MM.1S (cell line): ENCODE data around the gene CLINT1.

ENCODE experiments used
- DNase-seq: peaks from one replicate; pipeline ENCODE4 v3.0.0-alpha.2; 2015
- H2AFZ ChIP-seq: fragments of 300-600 bp; sonication (generic); 2 replicates; pipeline ENCODE4 v1.6.0; 2016; ENCODE audit warnings: antibody characterized with exemption, low read length
- H3F3A ChIP-seq: fragments of 300-600 bp; sonication (generic); 2 replicates; pipeline ENCODE4 v1.6.1; 2016; ENCODE audit warnings: mild to moderate bottlenecking, antibody characterized with exemption, low read length, moderate library complexity, mixed read lengths; ENCODE audit not compliant: insufficient read depth
- H3K27ac ChIP-seq: fragments of 300-600 bp; sonication (generic); 2 replicates; pipeline ENCODE4 v1.5.1; 2016; ENCODE audit warnings: mild to moderate bottlenecking, low read length
- H3K27me3 ChIP-seq: fragments of 300-600 bp; sonication (generic); replicated peaks from 2 replicates; pipeline ENCODE4 v1.6.0; 2016; ENCODE audit warnings: low read length; ENCODE audit not compliant: insufficient read depth
- H3K36me3 ChIP-seq: fragments of 300-600 bp; sonication (generic); replicated peaks from 2 replicates; pipeline ENCODE4 v1.6.1; 2016; ENCODE audit warnings: mild to moderate bottlenecking, low read length, mixed read lengths; ENCODE audit not compliant: insufficient read depth
- H3K4me1 ChIP-seq: fragments of 300-600 bp; sonication (generic); 2 replicates; pipeline ENCODE4 v1.6.1; 2016; ENCODE audit warnings: low read length, mixed read lengths
- H3K4me2 ChIP-seq: fragments of 300-600 bp; sonication (generic); 2 replicates; pipeline ENCODE4 v1.6.0; 2016; ENCODE audit warnings: low read depth, low read length
- H3K4me3 ChIP-seq: fragments of 300-600 bp; sonication (generic); 2 replicates; pipeline ENCODE4 v1.5.1; 2016; ENCODE audit warnings: low read length, mixed read lengths
- H3K79me2 ChIP-seq: fragments of 300-600 bp; sonication (generic); 2 replicates; pipeline ENCODE4 v1.6.1; 2016; ENCODE audit warnings: mixed run types, low read length, mixed read lengths
- H3K9ac ChIP-seq: fragments of 300-600 bp; sonication (generic); 2 replicates; pipeline ENCODE4 v1.6.1; 2016; ENCODE audit warnings: low read length, mixed read lengths
- H3K9me2 ChIP-seq: fragments of 300-600 bp; sonication (generic); replicated peaks from 2 replicates; pipeline ENCODE4 v1.6.1; 2016; ENCODE audit warnings: mild to moderate bottlenecking, low read length, mixed read lengths; ENCODE audit not compliant: insufficient read depth
- H3K9me3 ChIP-seq: fragments of 300-600 bp; sonication (generic); replicated peaks from 2 replicates; pipeline ENCODE4 v1.6.1; 2016; ENCODE audit warnings: mild to moderate bottlenecking, low read length, mixed read lengths; ENCODE audit not compliant: insufficient read depth
- H4K20me1 ChIP-seq: fragments of 300-600 bp; sonication (generic); 2 replicates; pipeline ENCODE4 v1.6.1; 2016; ENCODE audit warnings: mild to moderate bottlenecking, low read length, moderate library complexity, mixed read lengths; ENCODE audit not compliant: insufficient read depth
- CTCF ChIP-seq: fragments of 300-600 bp; sonication (generic); IDR thresholded peaks from 2 replicates; pipeline ENCODE4 v1.5.1; 2016; ENCODE audit warnings: antibody characterized with exemption, low read length, mixed read lengths
- EZH2 ChIP-seq: fragments of 300-600 bp; sonication (generic); optimal IDR thresholded peaks from 2 replicates; pipeline ENCODE3; 2017; ENCODE audit warnings: low read depth, mild to moderate bottlenecking, antibody characterized with exemption, low read length, mixed read lengths
- EZH2phosphoT487 ChIP-seq: fragments of 300-600 bp; sonication (generic); IDR thresholded peaks from 2 replicates; pipeline ENCODE4 v1.6.1; 2018; ENCODE audit warnings: antibody characterized with exemption, low read length

The CLINT1 gene

GRCh38 chr5:157903117-157903450, 44.1 kb upstream of the CLINT1 start:
- peaks cover 7% of the 10 kb centered on the region; the same call in 1 of the 2 replicates for H3K4me1 ChIP-seq
- no peak overlapping the region for H3K9ac ChIP-seq

GRCh38 chr5:157902449-157903116, 43.6 kb upstream of the CLINT1 start:
- no peak overlapping the region for H2AFZ ChIP-seq
- TF ChIP-seq CTCF, result no peak
- no peak for TF ChIP-seq EZH2
- no peak for TF ChIP-seq EZH2phosphoT487
- H3K79me2 ChIP-seq, result no peaks in the 10 kb centered on the region

More at GRCh38 chr5:157903117-157903450, 44.1 kb upstream of the CLINT1 start:
- no peak overlapping the region for H3K27ac ChIP-seq
- H2AFZ ChIP-seq, result no peak overlapping the region
- no peak overlapping the region for H3K4me3 ChIP-seq
- no peaks in the 10 kb centered on the region for H3K36me3 ChIP-seq
- no peak for DNase-seq
- TF ChIP-seq CTCF, result no peak
- TF ChIP-seq EZH2phosphoT487, result no peak
- TF ChIP-seq EZH2, result no peak
- H3K79me2 ChIP-seq, result no peaks in the 10 kb centered on the region
- no peaks in the 10 kb centered on the region for H3K27me3 ChIP-seq
- no peaks in the 10 kb centered on the region for H3K9me2 ChIP-seq
- no peaks in the 10 kb centered on the region for H3K9me3 ChIP-seq
- no peaks in the 10 kb centered on the region for H3F3A ChIP-seq
- H3K4me2 ChIP-seq, result no peak overlapping the region
- H4K20me1 ChIP-seq, result no peaks in the 10 kb centered on the region

GRCh38 chr5:157900644-157901043, 41.7 kb upstream of the CLINT1 start:
- Histone ChIP-seq H3K4me2 (peak overlapping the region; percentile 4; the same call in 1 of the 2 replicates), H3F3A (no peaks in the 10 kb centered on the region), H3K36me3 (no peaks in the 10 kb centered on the region), H3K9me2 (no peaks in the 10 kb centered on the region), H4K20me1 (no peaks in the 10 kb centered on the region), H3K27me3 (no peaks in the 10 kb centered on the region), H3K9me3 (no peaks in the 10 kb centered on the region), H3K9ac (no peak overlapping the region), H3K4me3 (no peak overlapping the region), H3K27ac (peak overlapping the region; percentile 19; the same call in 1 of the 2 replicates), H3K4me1 (peaks cover 7% of the 10 kb centered on the region; the same call in 1 of the 2 replicates), H2AFZ (peak overlapping the region; percentile 31), H3K79me2 (no peaks in the 10 kb centered on the region)
- TF ChIP-seq EZH2 (no peak), EZH2phosphoT487 (no peak), CTCF (no peak)
- peak; percentile 77 for DNase-seq

More at GRCh38 chr5:157902449-157903116, 43.6 kb upstream of the CLINT1 start:
- H4K20me1 ChIP-seq, result no peaks in the 10 kb centered on the region
- H3K4me2 ChIP-seq, result no peak overlapping the region
- H3K27ac ChIP-seq, result no peak overlapping the region
- no peaks in the 10 kb centered on the region for H3K36me3 ChIP-seq
- H3K27me3 ChIP-seq, result no peaks in the 10 kb centered on the region
- H3K9me3 ChIP-seq, result no peaks in the 10 kb centered on the region
- peaks cover 7% of the 10 kb centered on the region; the same call in 1 of the 2 replicates for H3K4me1 ChIP-seq
- H3K9me2 ChIP-seq, result no peaks in the 10 kb centered on the region
- H3K9ac ChIP-seq, result no peak overlapping the region
- no peak for DNase-seq
- no peaks in the 10 kb centered on the region for H3F3A ChIP-seq
- no peak overlapping the region for H3K4me3 ChIP-seq
